ENCODE results near the gene CHAMP1. TPM values are rescaled to one million over a fixed set of nuclear protein-coding genes. Genes with fewer than 3 reads are reported as not detected.
A peak's percentile ranks its signal among the peaks of the same experiment; 100 is the strongest.
"Not testable (repeated sequence)": the region's sequence is repeated elsewhere in the genome, so short reads cannot be mapped to it uniquely, and the experiment has no call there.

The CHAMP1 gene
- total RNA-seq, 1 donor from 2014 or later, result 10.7 TPM

GRCh38 chr13:114334305-114335053 is 20.2 kb downstream of the CHAMP1 start:
- DNase-seq, result no peak

GRCh38 chr13:114336457-114336856 is 22.2 kb downstream of the CHAMP1 start:
- DNase-seq, result not testable (repeated sequence)

GRCh38 chr13:114338959-114339358 is 24.7 kb downstream of the CHAMP1 start:
- DNase-seq, result no peak

GRCh38 chr13:114339857-114340534 is 25.7 kb downstream of the CHAMP1 start:
- DNase-seq, result peak; percentile 65

- no peak for DNase-seq
These were observed 26.9 kb downstream of the CHAMP1 start for GRCh38 chr13:114341003-114341777.

- not testable (repeated sequence) for DNase-seq
These were observed 33.0 kb downstream of the CHAMP1 start for GRCh38 chr13:114347256-114347655.

- peak; percentile 58 for DNase-seq
These were observed 38.5 kb downstream of the CHAMP1 start for GRCh38 chr13:114352763-114353162.

- DNase-seq, result not testable (repeated sequence)
These were observed 39.1 kb downstream of the CHAMP1 start for GRCh38 chr13:114353382-114353781.

Other genes starting within 250 kb of the CHAMP1 start
- gene RASA3, start 181.9 kb upstream of the CHAMP1 start, total RNA-seq, result 35.4 and 51.4 TPM in 2 replicates
- not detected in 2 replicates for gene CFAP97D2, start 135.2 kb upstream of the CHAMP1 start, total RNA-seq
- 46.5 and 62.8 TPM in 2 replicates for gene CDC16, start 79.6 kb upstream of the CHAMP1 start, total RNA-seq
- 24.0 and 25.5 TPM in 2 replicates for gene UPF3A, start 32.9 kb upstream of the CHAMP1 start, total RNA-seq